ENCODE results near the gene CACNA1I.

Gene CACNA1I

DNA sequence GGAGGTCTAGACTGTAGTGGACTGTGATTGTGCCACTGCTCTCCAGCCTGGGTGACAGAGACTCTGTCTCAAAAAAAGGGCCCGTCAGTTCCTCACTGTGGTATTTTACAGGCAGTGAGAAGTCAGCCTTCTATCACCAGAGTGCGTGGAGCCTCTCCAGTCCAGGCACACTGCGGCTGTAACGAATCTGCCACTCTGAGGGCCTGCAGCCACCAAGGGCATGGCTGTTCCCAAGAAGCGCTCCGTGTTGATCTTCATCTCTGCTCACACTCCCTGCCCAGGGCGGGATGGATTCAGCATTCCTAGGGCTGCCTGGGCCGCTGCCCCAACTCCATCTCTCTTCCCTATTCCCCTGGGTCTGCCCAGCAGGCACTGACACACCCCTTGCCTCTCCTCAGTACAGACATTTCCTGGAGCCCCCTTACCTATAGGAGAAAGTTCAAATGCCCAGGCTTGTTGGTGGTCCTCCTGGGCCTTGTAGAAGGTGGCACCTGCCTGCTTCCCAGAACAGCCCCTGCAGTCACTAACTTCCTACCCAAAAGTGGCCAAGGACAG lies 148.4 kb downstream of the CACNA1I start:
- Histone ChIP-seq H3K9me3 (ENCODE audit: low read depth, low read length) (no peaks in the 10 kb centered on the region), H3K9ac (ENCODE audit: insufficient read length) (no peak overlapping the region), H3K36me3 (ENCODE audit: insufficient read depth, low read length) (no peaks in the 10 kb centered on the region), H3K4me3 (no peak overlapping the region), H3K27ac (no peak overlapping the region)
- TF ChIP-seq POLR2AphosphoS5 (IDR thresholded peaks at IDR 0.05; ENCODE audit: borderline replicate concordance, low read depth, low read length) (no peak), FOXP2 (optimal IDR thresholded peaks at IDR 0.05; ENCODE audit: control extremely low read depth, extremely low read length, insufficient read depth) (no peak), EZH2 (IDR thresholded peaks at IDR 0.05) (no peak)
- no peak for DNase-seq (ENCODE audit: low read depth, low spot score)

DNA sequence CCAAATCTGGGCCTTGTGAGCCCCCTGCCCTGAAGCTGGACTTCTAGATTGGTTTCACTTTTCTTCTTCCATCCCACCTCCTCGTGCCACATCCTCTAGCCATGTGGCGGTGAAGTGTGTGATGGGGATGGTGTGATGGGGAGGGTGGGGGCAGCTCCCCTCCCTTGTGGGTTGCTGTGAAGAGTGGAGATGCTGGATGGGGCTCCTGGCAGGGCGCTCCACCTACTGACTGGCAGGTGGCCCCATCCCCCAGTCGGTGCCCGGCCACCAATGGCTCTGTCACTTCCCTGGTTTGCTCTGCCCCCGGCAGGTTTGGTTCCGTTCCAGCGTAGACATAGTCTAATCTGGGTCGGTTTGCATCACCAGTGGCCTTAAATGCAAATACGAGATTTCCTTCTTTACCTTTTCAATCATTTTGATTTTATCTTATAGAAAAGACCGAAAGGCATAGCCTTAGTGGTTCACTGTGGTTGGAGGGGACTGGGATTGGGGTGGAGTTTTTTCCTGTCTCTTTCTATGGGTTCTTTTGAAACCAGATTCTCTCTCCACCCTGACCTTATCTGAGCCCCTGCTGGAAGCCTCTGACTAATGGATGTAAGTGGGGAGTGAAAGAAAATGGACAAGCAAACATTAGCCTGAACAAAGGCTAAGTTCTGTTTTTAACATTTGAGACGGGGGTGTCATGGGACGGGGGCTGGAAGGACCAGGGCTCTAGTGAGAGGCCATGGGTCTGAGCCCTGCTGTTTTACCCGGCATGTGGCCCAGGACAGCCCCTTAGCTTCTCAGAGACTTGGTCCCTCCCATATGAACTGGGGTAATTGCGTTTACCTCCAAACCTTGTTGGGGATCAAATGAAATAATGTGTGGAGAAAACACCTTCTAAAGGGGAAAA lies 149.3 kb downstream of the CACNA1I start:
- Histone ChIP-seq H3K36me3 (ENCODE audit: insufficient read depth, low read length) (no peaks in the 10 kb centered on the region), H3K9me3 (ENCODE audit: low read depth, low read length) (no peaks in the 10 kb centered on the region), H3K4me3 (no peak overlapping the region), H3K9ac (ENCODE audit: insufficient read length) (no peak overlapping the region), H3K27ac (no peak overlapping the region)
- TF ChIP-seq EZH2 (IDR thresholded peaks at IDR 0.05) (no peak), FOXP2 (optimal IDR thresholded peaks at IDR 0.05; ENCODE audit: control extremely low read depth, extremely low read length, insufficient read depth) (no peak), POLR2AphosphoS5 (IDR thresholded peaks at IDR 0.05; ENCODE audit: borderline replicate concordance, low read depth, low read length) (no peak)
- no peak for DNase-seq (ENCODE audit: low read depth, low spot score)

DNA sequence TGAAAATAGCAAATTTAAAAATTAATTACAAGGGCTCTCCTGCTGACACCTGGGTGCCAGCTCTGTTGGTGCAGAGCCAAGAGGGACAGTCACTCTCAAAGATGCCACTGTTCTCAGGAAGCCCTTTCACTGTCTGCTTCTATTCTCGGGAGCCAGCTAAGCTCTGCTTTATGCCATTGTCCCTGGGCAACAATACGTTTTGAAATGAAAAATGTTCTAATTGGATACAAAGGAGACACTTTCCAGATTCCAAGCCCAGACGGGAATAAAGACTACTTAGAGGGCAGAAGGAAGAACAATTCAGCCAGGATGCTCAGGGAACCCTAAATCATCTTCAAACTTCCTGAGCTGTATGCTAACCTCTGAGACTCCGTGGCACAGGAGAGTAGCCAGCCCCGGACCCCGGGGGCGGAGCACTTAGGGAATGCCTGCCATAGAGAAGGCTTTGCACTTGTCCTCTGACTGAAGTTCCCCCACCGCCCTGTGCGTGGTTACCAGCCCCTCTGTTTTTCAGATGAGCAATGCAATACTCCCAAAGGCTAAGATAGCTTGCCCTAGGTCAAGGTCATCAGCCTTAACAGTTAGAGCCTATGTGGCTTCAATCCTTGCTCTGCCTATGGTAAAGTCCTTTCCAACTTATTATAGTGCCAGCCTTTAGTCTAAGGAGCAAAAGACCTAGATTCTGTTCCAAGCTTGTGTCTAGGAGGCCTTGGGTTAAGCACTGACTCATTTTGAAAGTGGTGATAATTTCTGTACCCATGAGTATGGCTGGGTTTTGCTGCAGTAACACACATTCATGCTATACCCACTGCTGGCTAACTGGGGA lies 150.9 kb downstream of the CACNA1I start:
- no peaks in the 10 kb centered on the region for H3K36me3 ChIP-seq (ENCODE audit: insufficient read depth, low read length)
- H3K9ac ChIP-seq (ENCODE audit: insufficient read length) = no peak overlapping the region
- H3K27ac ChIP-seq = no peak overlapping the region
- no peak overlapping the region for H3K4me3 ChIP-seq
- H3K9me3 ChIP-seq (ENCODE audit: low read depth, low read length) = no peaks in the 10 kb centered on the region
- TF ChIP-seq FOXP2 (optimal IDR thresholded peaks at IDR 0.05; ENCODE audit: control extremely low read depth, extremely low read length, insufficient read depth) (no peak), EZH2 (IDR thresholded peaks at IDR 0.05) (no peak), POLR2AphosphoS5 (IDR thresholded peaks at IDR 0.05; ENCODE audit: borderline replicate concordance, low read depth, low read length) (no peak)
- DNase-seq (ENCODE audit: low read depth, low spot score) = no peak

DNA sequence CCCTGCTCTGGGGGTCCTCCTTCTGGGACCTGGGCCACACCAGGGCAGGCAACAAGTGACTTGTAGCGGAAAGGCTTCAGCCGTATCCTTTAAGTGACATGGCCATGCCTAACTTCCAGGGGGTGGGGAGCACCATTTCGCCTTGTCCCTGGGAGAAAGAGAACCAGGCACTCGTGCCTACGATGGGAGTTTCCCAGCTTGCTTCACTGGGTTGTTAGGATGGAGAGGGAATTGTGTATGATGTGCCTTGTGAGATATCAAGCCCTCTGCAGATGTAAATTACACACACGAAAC lies 151.4 kb downstream of the CACNA1I start:
- Histone ChIP-seq H3K27ac (no peak overlapping the region), H3K36me3 (ENCODE audit: insufficient read depth, low read length) (no peaks in the 10 kb centered on the region), H3K4me3 (no peak overlapping the region), H3K9me3 (ENCODE audit: low read depth, low read length) (no peaks in the 10 kb centered on the region), H3K9ac (ENCODE audit: insufficient read length) (no peak overlapping the region)
- no peak for TF ChIP-seq EZH2 (IDR thresholded peaks at IDR 0.05)
- TF ChIP-seq FOXP2 (optimal IDR thresholded peaks at IDR 0.05; ENCODE audit: control extremely low read depth, extremely low read length, insufficient read depth) = no peak
- TF ChIP-seq POLR2AphosphoS5 (IDR thresholded peaks at IDR 0.05; ENCODE audit: borderline replicate concordance, low read depth, low read length) = no peak
- DNase-seq (ENCODE audit: low read depth, low spot score) = no peak

DNA sequence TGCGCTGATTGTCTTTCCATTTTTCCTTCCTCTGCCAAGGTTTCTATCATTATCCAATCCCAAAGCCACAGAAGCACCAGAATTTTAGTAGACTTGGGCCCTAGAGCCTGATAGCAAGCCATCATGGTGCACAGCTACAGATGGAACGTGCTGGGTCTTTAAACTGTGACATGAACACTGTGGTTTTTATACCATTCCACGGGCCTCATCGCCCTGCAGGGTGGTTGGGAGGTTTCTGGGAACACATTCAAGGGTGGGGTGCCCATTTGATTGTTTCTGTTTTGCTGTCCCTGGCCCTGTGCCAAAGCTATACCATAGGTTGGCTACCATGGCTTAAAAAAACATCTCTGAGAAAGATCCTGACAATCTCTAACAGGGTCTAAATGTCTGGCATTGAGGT lies 151.9 kb downstream of the CACNA1I start:
- no peak overlapping the region for H3K9ac ChIP-seq (ENCODE audit: insufficient read length)
- H3K27ac ChIP-seq = no peak overlapping the region
- TF ChIP-seq EZH2 (IDR thresholded peaks at IDR 0.05) (no peak), POLR2AphosphoS5 (IDR thresholded peaks at IDR 0.05; ENCODE audit: borderline replicate concordance, low read depth, low read length) (no peak), FOXP2 (optimal IDR thresholded peaks at IDR 0.05; ENCODE audit: control extremely low read depth, extremely low read length, insufficient read depth) (no peak)
- H3K4me3 ChIP-seq = no peak overlapping the region
- no peak for DNase-seq (ENCODE audit: low read depth, low spot score)
- H3K36me3 ChIP-seq (ENCODE audit: insufficient read depth, low read length) = no peaks in the 10 kb centered on the region
- no peaks in the 10 kb centered on the region for H3K9me3 ChIP-seq (ENCODE audit: low read depth, low read length)

DNA sequence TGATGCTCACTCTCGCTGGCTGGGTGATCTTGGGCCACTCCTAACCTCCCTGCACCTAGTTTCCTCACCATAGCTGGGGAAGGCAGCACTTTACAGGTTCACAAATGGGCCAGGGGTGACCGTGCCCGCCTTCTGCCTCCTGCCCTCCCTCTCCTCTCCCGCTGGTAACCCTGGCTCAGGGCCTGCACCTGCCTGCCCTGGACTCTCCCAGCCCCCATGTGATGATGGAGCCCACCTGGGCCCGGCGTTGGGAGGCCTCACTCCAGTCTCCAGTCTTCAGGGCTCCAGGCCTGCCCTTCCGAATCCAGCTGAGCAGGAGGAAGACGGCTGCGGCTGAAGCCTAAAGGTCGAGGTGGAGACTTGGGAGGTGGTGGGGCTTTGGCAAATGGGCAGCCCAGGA lies 152.9 kb downstream of the CACNA1I start:
- Histone ChIP-seq H3K9me3 (ENCODE audit: low read depth, low read length) (no peaks in the 10 kb centered on the region), H3K27ac (no peak overlapping the region), H3K4me3 (no peak overlapping the region), H3K36me3 (ENCODE audit: insufficient read depth, low read length) (no peaks in the 10 kb centered on the region), H3K9ac (ENCODE audit: insufficient read length) (no peak overlapping the region)
- DNase-seq (ENCODE audit: low read depth, low spot score) = no peak
- TF ChIP-seq POLR2AphosphoS5 (IDR thresholded peaks at IDR 0.05; ENCODE audit: borderline replicate concordance, low read depth, low read length) (no peak), EZH2 (IDR thresholded peaks at IDR 0.05) (no peak)

DNA sequence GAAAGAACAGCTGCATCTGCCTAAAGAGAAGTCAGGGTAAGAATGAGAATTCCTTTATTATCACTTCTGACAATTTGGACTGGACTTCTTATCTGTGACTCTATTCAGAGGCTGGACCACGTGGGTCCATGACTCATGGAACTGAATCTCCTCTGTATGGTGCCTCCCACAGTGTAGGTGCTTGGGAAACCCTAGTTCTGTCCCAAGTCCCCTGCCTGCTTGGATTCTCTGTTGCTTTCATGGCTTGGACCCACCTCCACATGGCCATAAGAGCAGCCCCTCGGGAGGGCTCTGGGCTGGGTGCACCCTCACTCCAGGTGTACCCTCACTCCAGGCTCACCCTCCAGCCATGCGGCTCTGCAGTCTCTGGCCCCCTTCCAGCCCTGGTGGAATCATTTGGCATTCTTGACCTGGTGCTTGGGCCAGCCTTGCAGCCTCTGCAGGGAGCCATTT lies 153.4 kb downstream of the CACNA1I start:
- DNase-seq (ENCODE audit: low read depth, low spot score) = no peak
- Histone ChIP-seq H3K36me3 (ENCODE audit: insufficient read depth, low read length) (no peaks in the 10 kb centered on the region), H3K27ac (no peak overlapping the region), H3K9me3 (ENCODE audit: low read depth, low read length) (no peaks in the 10 kb centered on the region), H3K4me3 (no peak overlapping the region), H3K9ac (ENCODE audit: insufficient read length) (no peak overlapping the region)
- TF ChIP-seq FOXP2 (optimal IDR thresholded peaks at IDR 0.05; ENCODE audit: control extremely low read depth, extremely low read length, insufficient read depth) (no peak), EZH2 (IDR thresholded peaks at IDR 0.05) (no peak), POLR2AphosphoS5 (IDR thresholded peaks at IDR 0.05; ENCODE audit: borderline replicate concordance, low read depth, low read length) (no peak)

DNA sequence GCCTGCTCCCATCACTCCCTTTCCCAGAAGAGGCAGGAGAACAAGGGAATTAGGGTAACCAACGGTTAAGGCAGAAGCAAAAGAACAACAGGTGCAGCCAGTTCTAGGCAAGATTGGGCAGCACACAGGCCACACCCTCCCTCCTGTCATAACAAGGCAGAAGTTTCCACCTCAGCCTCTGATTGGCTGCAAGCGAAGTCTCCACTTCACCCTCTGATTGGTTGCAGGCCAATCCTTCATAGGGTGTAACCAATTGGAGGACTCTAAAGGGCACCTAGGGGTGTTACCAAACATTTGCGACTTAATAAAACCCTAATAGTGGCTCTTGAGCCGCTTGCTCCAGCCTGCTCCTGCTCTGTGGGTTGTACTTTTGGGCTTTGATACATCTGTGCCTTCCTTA lies 153.8 kb downstream of the CACNA1I start:
- no peaks in the 10 kb centered on the region for H3K36me3 ChIP-seq (ENCODE audit: insufficient read depth, low read length)
- no peak for DNase-seq (ENCODE audit: low read depth, low spot score)
- TF ChIP-seq FOXP2 (optimal IDR thresholded peaks at IDR 0.05; ENCODE audit: control extremely low read depth, extremely low read length, insufficient read depth) = no peak
- no peak for TF ChIP-seq POLR2AphosphoS5 (IDR thresholded peaks at IDR 0.05; ENCODE audit: borderline replicate concordance, low read depth, low read length)
- no peak for TF ChIP-seq EZH2 (IDR thresholded peaks at IDR 0.05)
- H3K4me3 ChIP-seq = no peak overlapping the region
- H3K27ac ChIP-seq = no peak overlapping the region
- H3K9me3 ChIP-seq (ENCODE audit: low read depth, low read length) = no peaks in the 10 kb centered on the region
- no peak overlapping the region for H3K9ac ChIP-seq (ENCODE audit: insufficient read length)

Measured in SK-N-MC (cell line).